ENCODE data around the gene BACH1.
A peak's percentile ranks its signal among the peaks of the same experiment; 100 is the strongest.
"Not testable (repeated sequence)": the region's sequence is repeated elsewhere in the genome, so short reads cannot be mapped to it uniquely, and the experiment has no call there.

Gene BACH1

GRCh38 chr21:29342363-29342957, 43.7 kb downstream of the BACH1 start:
- Histone ChIP-seq H3K4me1 (ENCODE audit: control insufficient read depth, insufficient read depth, low read length) (peaks cover 33% of the 10 kb centered on the region), H3K4me3 (ENCODE audit: low read length) (no peak overlapping the region), H3K27ac (ENCODE audit: low read depth, low read length) (peak overlapping the region; percentile 69), H3K36me3 (ENCODE audit: control insufficient read depth, insufficient read depth, low read length) (no peaks in the 10 kb centered on the region), H3K9ac (ENCODE audit: low read length) (no peak overlapping the region), H3K27me3 (ENCODE audit: control insufficient read depth, insufficient read depth, low read length) (no peaks in the 10 kb centered on the region)

GRCh38 chr21:29343519-29343918, 44.8 kb downstream of the BACH1 start:
- Histone ChIP-seq H3K9ac (ENCODE audit: low read length) (no peak overlapping the region), H3K4me1 (ENCODE audit: control insufficient read depth, insufficient read depth, low read length) (peaks cover 33% of the 10 kb centered on the region), H3K27me3 (ENCODE audit: control insufficient read depth, insufficient read depth, low read length) (no peaks in the 10 kb centered on the region), H3K4me3 (ENCODE audit: low read length) (no peak overlapping the region), H3K36me3 (ENCODE audit: control insufficient read depth, insufficient read depth, low read length) (no peaks in the 10 kb centered on the region), H3K27ac (ENCODE audit: low read depth, low read length) (peak overlapping the region; percentile 69)

GRCh38 chr21:29346281-29346680, 47.6 kb downstream of the BACH1 start:
- Histone ChIP-seq H3K27me3 (ENCODE audit: control insufficient read depth, insufficient read depth, low read length) (no peaks in the 10 kb centered on the region), H3K4me3 (ENCODE audit: low read length) (no peak overlapping the region), H3K9ac (ENCODE audit: low read length) (no peak overlapping the region), H3K4me1 (ENCODE audit: control insufficient read depth, insufficient read depth, low read length) (peaks cover 33% of the 10 kb centered on the region), H3K27ac (ENCODE audit: low read depth, low read length) (no peak overlapping the region), H3K36me3 (ENCODE audit: control insufficient read depth, insufficient read depth, low read length) (no peaks in the 10 kb centered on the region)

- Histone ChIP-seq H3K4me3 (ENCODE audit: low read length) (no peak overlapping the region), H3K27ac (ENCODE audit: low read depth, low read length) (no peak overlapping the region), H3K4me1 (ENCODE audit: control insufficient read depth, insufficient read depth, low read length) (peaks cover 33% of the 10 kb centered on the region), H3K36me3 (ENCODE audit: control insufficient read depth, insufficient read depth, low read length) (no peaks in the 10 kb centered on the region), H3K27me3 (ENCODE audit: control insufficient read depth, insufficient read depth, low read length) (no peaks in the 10 kb centered on the region), H3K9ac (ENCODE audit: low read length) (no peak overlapping the region)
Measured at GRCh38 chr21:29346771-29347170, 48.0 kb downstream of the BACH1 start.

GRCh38 chr21:29347274-29347681, 48.6 kb downstream of the BACH1 start:
- Histone ChIP-seq H3K4me1 (ENCODE audit: control insufficient read depth, insufficient read depth, low read length) (peaks cover 30% of the 10 kb centered on the region), H3K36me3 (ENCODE audit: control insufficient read depth, insufficient read depth, low read length) (no peaks in the 10 kb centered on the region), H3K4me3 (ENCODE audit: low read length) (no peak overlapping the region), H3K27me3 (ENCODE audit: control insufficient read depth, insufficient read depth, low read length) (no peaks in the 10 kb centered on the region), H3K9ac (ENCODE audit: low read length) (no peak overlapping the region), H3K27ac (ENCODE audit: low read depth, low read length) (no peak overlapping the region)

GRCh38 chr21:29349702-29350101, 51.0 kb downstream of the BACH1 start:
- Histone ChIP-seq H3K9ac (ENCODE audit: low read length) (no peak overlapping the region), H3K36me3 (ENCODE audit: control insufficient read depth, insufficient read depth, low read length) (no peaks in the 10 kb centered on the region), H3K27me3 (ENCODE audit: control insufficient read depth, insufficient read depth, low read length) (no peaks in the 10 kb centered on the region), H3K4me1 (ENCODE audit: control insufficient read depth, insufficient read depth, low read length) (peaks cover 13% of the 10 kb centered on the region), H3K27ac (ENCODE audit: low read depth, low read length) (no peak overlapping the region), H3K4me3 (ENCODE audit: low read length) (no peak overlapping the region)

GRCh38 chr21:29350246-29350779, 51.6 kb downstream of the BACH1 start:
- Histone ChIP-seq H3K4me3 (ENCODE audit: low read length) (no peak overlapping the region), H3K36me3 (ENCODE audit: control insufficient read depth, insufficient read depth, low read length) (no peaks in the 10 kb centered on the region), H3K27me3 (ENCODE audit: control insufficient read depth, insufficient read depth, low read length) (no peaks in the 10 kb centered on the region), H3K27ac (ENCODE audit: low read depth, low read length) (no peak overlapping the region), H3K4me1 (ENCODE audit: control insufficient read depth, insufficient read depth, low read length) (peaks cover 13% of the 10 kb centered on the region), H3K9ac (ENCODE audit: low read length) (no peak overlapping the region)

- H3K4me1 ChIP-seq (ENCODE audit: control insufficient read depth, insufficient read depth, low read length), result peaks cover 11% of the 10 kb centered on the region
Measured at GRCh38 chr21:29351691-29352090, 53.0 kb downstream of the BACH1 start.

GRCh38 chr21:29355043-29355710, 56.5 kb downstream of the BACH1 start:
- not testable (repeated sequence) for H3K4me3 ChIP-seq (ENCODE audit: low read length); H3K27me3 ChIP-seq (ENCODE audit: control insufficient read depth, insufficient read depth, low read length); H3K4me1 ChIP-seq (ENCODE audit: control insufficient read depth, insufficient read depth, low read length); H3K27ac ChIP-seq (ENCODE audit: low read depth, low read length); H3K9ac ChIP-seq (ENCODE audit: low read length); H3K36me3 ChIP-seq (ENCODE audit: control insufficient read depth, insufficient read depth, low read length)

More at GRCh38 chr21:29351691-29352090, 53.0 kb downstream of the BACH1 start:
- H3K27ac ChIP-seq (ENCODE audit: low read depth, low read length), result no peak overlapping the region
- H3K9ac ChIP-seq (ENCODE audit: low read length), result no peak overlapping the region
- H3K27me3 ChIP-seq (ENCODE audit: control insufficient read depth, insufficient read depth, low read length), result no peaks in the 10 kb centered on the region
- H3K36me3 ChIP-seq (ENCODE audit: control insufficient read depth, insufficient read depth, low read length), result no peaks in the 10 kb centered on the region
- no peak overlapping the region for H3K4me3 ChIP-seq (ENCODE audit: low read length)

GRCh38 chr21:29356291-29356690, 57.6 kb downstream of the BACH1 start:
- H3K4me1 ChIP-seq (ENCODE audit: control insufficient read depth, insufficient read depth, low read length); H3K4me3 ChIP-seq (ENCODE audit: low read length); H3K27me3 ChIP-seq (ENCODE audit: control insufficient read depth, insufficient read depth, low read length); H3K9ac ChIP-seq (ENCODE audit: low read length); H3K27ac ChIP-seq (ENCODE audit: low read depth, low read length); H3K36me3 ChIP-seq (ENCODE audit: control insufficient read depth, insufficient read depth, low read length): not testable (repeated sequence)

- not testable (repeated sequence) for H3K27ac ChIP-seq (ENCODE audit: low read depth, low read length); H3K9ac ChIP-seq (ENCODE audit: low read length); H3K4me1 ChIP-seq (ENCODE audit: control insufficient read depth, insufficient read depth, low read length); H3K27me3 ChIP-seq (ENCODE audit: control insufficient read depth, insufficient read depth, low read length); H3K4me3 ChIP-seq (ENCODE audit: low read length); H3K36me3 ChIP-seq (ENCODE audit: control insufficient read depth, insufficient read depth, low read length)
Measured at GRCh38 chr21:29356810-29357209, 58.1 kb downstream of the BACH1 start.

- H3K4me1 ChIP-seq (ENCODE audit: control insufficient read depth, insufficient read depth, low read length), result no peaks in the 10 kb centered on the region
- H3K27me3 ChIP-seq (ENCODE audit: control insufficient read depth, insufficient read depth, low read length), result no peaks in the 10 kb centered on the region
- H3K4me3 ChIP-seq (ENCODE audit: low read length), result no peak overlapping the region
- H3K27ac ChIP-seq (ENCODE audit: low read depth, low read length), result no peak overlapping the region
- H3K36me3 ChIP-seq (ENCODE audit: control insufficient read depth, insufficient read depth, low read length), result peaks cover 6% of the 10 kb centered on the region
- H3K9ac ChIP-seq (ENCODE audit: low read length), result no peak overlapping the region
Measured at GRCh38 chr21:29359718-29360117, 61.0 kb downstream of the BACH1 start.

Measured in rectal smooth muscle tissue (tissue), 1 donor.